NCI-H1048 (cell line): ENCODE data around the gene SMAD3.

Experiments used
- DNase-seq: peaks from one replicate; lab custom pipeline; 2025; lab: John Stamatoyannopoulos, UW

SMAD3 gene

GRCh38 chr15:67036775-67037555 lies 28.4 kb upstream of the SMAD3 start:
- DNase-seq = no peak

- no peak for DNase-seq
Measured at GRCh38 chr15:67037694-67038093, 27.7 kb upstream of the SMAD3 start.

- no peak for DNase-seq
Measured at GRCh38 chr15:67038736-67039135, 26.7 kb upstream of the SMAD3 start.

- no peak for DNase-seq
Measured at GRCh38 chr15:67039384-67040075, 25.9 kb upstream of the SMAD3 start.

- no peak for DNase-seq
Measured at GRCh38 chr15:67040277-67040676, 25.1 kb upstream of the SMAD3 start.

GRCh38 chr15:67042551-67043142 lies 22.8 kb upstream of the SMAD3 start:
- DNase-seq = no peak

GRCh38 chr15:67043939-67044771 lies 21.2 kb upstream of the SMAD3 start:
- no peak for DNase-seq

GRCh38 chr15:67047149-67047661 lies 18.2 kb upstream of the SMAD3 start:
- DNase-seq = no peak

- DNase-seq = no peak
Measured at GRCh38 chr15:67048281-67049279, 16.8 kb upstream of the SMAD3 start.

- DNase-seq = no peak
Measured at GRCh38 chr15:67049351-67050044, 15.9 kb upstream of the SMAD3 start.

GRCh38 chr15:67050062-67050461 lies 15.3 kb upstream of the SMAD3 start:
- DNase-seq = no peak

GRCh38 chr15:67050522-67051087 lies 14.8 kb upstream of the SMAD3 start:
- no peak for DNase-seq

- DNase-seq = no peak
Measured at GRCh38 chr15:67051088-67052045, 14.0 kb upstream of the SMAD3 start.

- DNase-seq = no peak
Measured at GRCh38 chr15:67054676-67055075, 10.7 kb upstream of the SMAD3 start.

- no peak for DNase-seq
Measured at GRCh38 chr15:67059127-67059553, 6.3 kb upstream of the SMAD3 start.

GRCh38 chr15:67061811-67062368 lies 3.5 kb upstream of the SMAD3 start:
- no peak for DNase-seq

- DNase-seq = no peak
Measured at GRCh38 chr15:67062369-67062985, 2.9 kb upstream of the SMAD3 start.
